K562 (cell line): ENCODE data around the gene YPEL5. TPM values are rescaled to one million over a fixed set of nuclear protein-coding genes. Genes with fewer than 3 reads are reported as not detected.

Source experiments
- BDP1 ChIP-seq: IDR thresholded peaks from 3 replicates; pipeline ENCODE4 v1.6.1; 2011; ENCODE audit not compliant: insufficient read length, insufficient read depth
- BRD9 ChIP-seq: fragments of 450-650 bp; IDR thresholded peaks from 2 replicates; pipeline ENCODE4 v1.6.1; 2018; ENCODE audit warnings: low read depth; ENCODE audit not compliant: partially characterized antibody
- CTCF ChIP-seq, 3 experiments: IDR thresholded peaks in 2 of 3; conservative IDR thresholded peaks in 1 of 3; 2 replicates each; pipeline ENCODE4 v1.5.1; 2011 to 2012; ENCODE audit warnings: low read length in 3 of 3, mild to moderate bottlenecking in 3 of 3, control low read depth in 2 of 3, improper control_type of control experiment in 1 of 3, inconsistent platforms in 1 of 3, low read depth in 1 of 3, mixed read lengths in 1 of 3, moderate library complexity in 1 of 3; ENCODE audit not compliant: insufficient read depth in 2 of 3
- E2F1 ChIP-seq: sonication (generic); formaldehyde crosslinking; IDR thresholded peaks from 2 replicates; pipeline ENCODE4 v1.8.1; 2023; ENCODE audit warnings: mild to moderate bottlenecking, missing genetic modification reagents, moderate library complexity
- ESRRB ChIP-seq: fragments of 250-450 bp; sonication (Bioruptor Pico); IDR thresholded peaks from 2 replicates; pipeline ENCODE4 v1.5.0; 2020; ENCODE audit warnings: mild to moderate bottlenecking, moderate library complexity, borderline replicate concordance
- FOXA1 ChIP-seq: fragments of 450-650 bp; IDR thresholded peaks from 2 replicates; pipeline ENCODE4 v1.6.1; 2016; ENCODE audit warnings: mild to moderate bottlenecking, borderline replicate concordance
- FOXJ2 ChIP-seq: fragments of 200-800 bp; sonication (Bioruptor generic); IDR thresholded peaks from 2 replicates; pipeline ENCODE4 v1.6.1; 2016; ENCODE audit warnings: missing genetic modification characterization, missing compliant biosample characterization
- HDAC1 ChIP-seq, 2 experiments: fragments of 450-650 bp; IDR thresholded peaks; 2 replicates each; pipeline ENCODE4 v1.6.1; 2016 to 2017; ENCODE audit warnings: inconsistent platforms in 1 of 2, mild to moderate bottlenecking in 1 of 2, moderate library complexity in 1 of 2
- HES1 ChIP-seq: fragments of 450-650 bp; IDR thresholded peaks from 2 replicates; pipeline ENCODE4 v1.6.1; 2016; ENCODE audit warnings: low read depth, mild to moderate bottlenecking, moderate library complexity
- KAT2B ChIP-seq: IDR thresholded peaks from one replicate; pipeline ENCODE4 v1.6.1; 2012; ENCODE audit warnings: low read depth, mild to moderate bottlenecking, control low read depth, inconsistent platforms, low read length, moderate library complexity
- NCOA4 ChIP-seq: fragments of 450-650 bp; IDR thresholded peaks from 2 replicates; pipeline ENCODE4 v1.6.1; 2018; ENCODE audit warnings: mild to moderate bottlenecking; ENCODE audit not compliant: partially characterized antibody
- NR0B1 ChIP-seq: fragments of 450-650 bp; IDR thresholded peaks from one replicate; pipeline ENCODE4 v1.6.1; 2018; ENCODE audit warnings: mild to moderate bottlenecking, moderate library complexity; ENCODE audit not compliant: partially characterized antibody
- PHB2 ChIP-seq: fragments of 450-650 bp; IDR thresholded peaks from 2 replicates; pipeline ENCODE4 v1.6.1; 2017; ENCODE audit warnings: low read depth
- SIRT6 ChIP-seq: IDR thresholded peaks from one replicate; pipeline ENCODE4 v1.6.1; 2012; ENCODE audit warnings: low read depth, mild to moderate bottlenecking, control low read depth, inconsistent platforms, low read length, moderate library complexity
- TRIM24 ChIP-seq, 2 experiments: fragments of 450-650 bp; IDR thresholded peaks; 2 replicates each; pipeline ENCODE4 v1.6.1; 2016
- TSC22D4 ChIP-seq: fragments of 450-650 bp; IDR thresholded peaks from 2 replicates; pipeline ENCODE4 v1.6.1; 2016; ENCODE audit warnings: missing genetic modification characterization, missing biosample characterization, control low read depth
- ZBTB5 ChIP-seq: fragments of 450-650 bp; IDR thresholded peaks from 2 replicates; pipeline ENCODE4 v1.6.1; 2017; ENCODE audit warnings: antibody characterized with exemption
- ZFP1 ChIP-seq: fragments of 450-650 bp; formaldehyde crosslinking; IDR thresholded peaks from 2 replicates; pipeline ENCODE4 v1.4.0; 2020; ENCODE audit warnings: mild to moderate bottlenecking, mixed read lengths
- ZNF133 ChIP-seq: fragments of 250-450 bp; sonication (Bioruptor Pico); IDR thresholded peaks from 2 replicates; pipeline ENCODE4 v1.4.0; 2020; ENCODE audit warnings: mild to moderate bottlenecking
- ZNF175 ChIP-seq: fragments of 200-800 bp; sonication (Bioruptor generic); IDR thresholded peaks from 2 replicates; pipeline ENCODE4 v1.6.1; 2016; ENCODE audit warnings: low read depth, mild to moderate bottlenecking, missing genetic modification characterization, missing compliant biosample characterization
- ZNF696 ChIP-seq: fragments of 250-450 bp; sonication (Bioruptor Pico); conservative IDR thresholded peaks from 2 replicates; pipeline ENCODE4 v1.4.0; 2020; ENCODE audit warnings: mild to moderate bottlenecking, moderate library complexity
- polyA plus RNA-seq, 8 experiments: library from polyadenylated mRNA; depleted of rRNA in 4 of 8; stranded (reverse) in 5 of 8; unstranded in 3 of 8; fragments of >200 nt; fragmentation: Nextera tagmentation in 2 of 8; fragmentation: Illumina TruSeq in 1 of 8; extraction: Ambion mirVana in 2 of 8; extraction: Trizol in 1 of 8; gene quantifications; 2 replicates each; pipeline versions ENCODE4 v1.2.1 to v1.2.3, GENCODE V29; 2011 to 2014; ENCODE audit warnings: inconsistent platforms in 1 of 8, missing spikeins in 1 of 8
- total RNA-seq, 7 experiments: library from RNA; depleted of rRNA in 6 of 7; stranded (reverse); fragments of >200 nt in 6 of 7; fragmentation: Illumina TruSeq in 2 of 7; extraction: Trizol in 2 of 7; gene quantifications; 2 replicates each; pipeline versions ENCODE4 v1.2.1 to v1.2.3, GENCODE V29; 2011 to 2021; ENCODE audit warnings: low replicate concordance in 1 of 7

Gene YPEL5
- total and polyA plus RNA-seq, 9 of the 15 experiments (the other 6 are each of a cell fraction or from before 2014, with no cell fraction given): 5.4 to 34.4 (median 12.3) TPM

GRCh38 chr2:30147715-30148610 is 1.2 kb downstream of the YPEL5 start (continued):
- TF ChIP-seq BDP1 (no peak), NCOA4 (no peak), ZBTB5 (no peak), TSC22D4 (tag) (no peak), ZNF696 (CRISPR knock-in tag) (no peak), NR0B1 (no peak), FOXA1 (no peak), FOXJ2 (tag) (no peak), SIRT6 (no peak), ZFP1 (CRISPR knock-in tag) (no peak), PHB2 (no peak), ESRRB (CRISPR knock-in tag) (no peak), CTCF (IDR thresholded peaks at IDR 0.05 in 2 of 3, conservative IDR thresholded peaks at IDR 0.05 in 1 of 3; ENCODE audit: insufficient read depth in 2 of 3, low read depth in 1 of 3, low read length in 3 of 3) (peak; percentile 45 to 54 (median 53); a peak in 4 of 6 replicates), ZNF133 (CRISPR knock-in tag) (no peak), BRD9 (no peak), HDAC1 (IDR thresholded peaks at IDR 0.05) (peak in 1 of 2 experiments; percentile 57; a peak in 1 of 4 replicates), KAT2B (no peak), TRIM24 (IDR thresholded peaks at IDR 0.05) (no peak), E2F1 (no peak), HES1 (no peak), ZNF175 (CRISPR knock-in tag) (no peak)
